Germinal center (tissue), 1 donor: ENCODE measurements around the gene PIGQ.

Source experiments
- DNase-seq: peaks from one replicate; pipeline ENCODE4 v3.0.0; 2012; ENCODE audit warnings: mixed read lengths, low spot score

Gene PIGQ

GRCh38 chr16:555528-556473 lies 14.0 kb upstream of the PIGQ start:
- no peak for DNase-seq

- no peak for DNase-seq
Observed at GRCh38 chr16:556474-557173, 13.1 kb upstream of the PIGQ start.

DNA sequence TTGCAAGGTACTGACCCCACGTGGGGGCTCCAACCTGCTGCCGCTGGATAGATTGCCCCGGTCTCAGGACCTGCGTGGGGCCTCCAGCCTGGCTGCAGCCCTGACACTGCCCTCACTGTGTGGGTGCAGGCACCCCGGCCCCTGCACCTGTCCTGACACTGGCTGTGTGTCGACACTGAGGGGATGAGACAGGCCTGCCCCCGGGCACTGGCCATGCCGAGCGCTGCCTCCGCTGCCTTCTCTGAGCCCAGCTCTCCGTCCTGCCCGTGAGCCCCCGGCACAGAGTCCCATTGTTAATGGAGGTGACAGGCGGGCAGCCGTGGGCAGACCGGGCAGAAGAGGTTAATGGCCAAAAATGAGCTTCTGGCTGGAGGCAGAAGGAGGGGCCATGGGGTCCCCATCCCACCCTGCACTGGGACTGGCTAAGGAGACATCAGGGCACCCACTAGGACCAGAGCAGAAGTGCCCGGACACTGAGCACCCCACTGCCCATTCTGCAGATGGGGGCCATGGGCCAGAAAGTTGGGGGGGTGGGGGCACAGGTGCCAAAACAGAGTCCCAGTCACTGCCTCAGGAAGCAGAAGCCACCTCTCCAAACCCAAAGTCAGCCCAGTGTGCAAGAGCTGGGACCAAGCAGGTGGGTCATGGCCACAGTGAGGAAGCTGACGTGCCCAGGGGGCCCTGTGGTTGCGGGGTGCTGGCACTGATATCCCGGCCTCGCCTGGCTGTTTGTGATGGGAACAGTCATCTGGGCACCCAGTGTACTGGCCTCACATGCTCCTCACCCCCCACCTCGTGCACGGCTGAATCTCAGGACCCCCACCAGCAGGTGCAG lies 12.1 kb upstream of the PIGQ start:
- DNase-seq: no peak

- DNase-seq: no peak
Observed at GRCh38 chr16:558298-559020, 11.3 kb upstream of the PIGQ start.

GRCh38 chr16:559021-559380 lies 10.8 kb upstream of the PIGQ start:
- DNase-seq: no peak

DNA sequence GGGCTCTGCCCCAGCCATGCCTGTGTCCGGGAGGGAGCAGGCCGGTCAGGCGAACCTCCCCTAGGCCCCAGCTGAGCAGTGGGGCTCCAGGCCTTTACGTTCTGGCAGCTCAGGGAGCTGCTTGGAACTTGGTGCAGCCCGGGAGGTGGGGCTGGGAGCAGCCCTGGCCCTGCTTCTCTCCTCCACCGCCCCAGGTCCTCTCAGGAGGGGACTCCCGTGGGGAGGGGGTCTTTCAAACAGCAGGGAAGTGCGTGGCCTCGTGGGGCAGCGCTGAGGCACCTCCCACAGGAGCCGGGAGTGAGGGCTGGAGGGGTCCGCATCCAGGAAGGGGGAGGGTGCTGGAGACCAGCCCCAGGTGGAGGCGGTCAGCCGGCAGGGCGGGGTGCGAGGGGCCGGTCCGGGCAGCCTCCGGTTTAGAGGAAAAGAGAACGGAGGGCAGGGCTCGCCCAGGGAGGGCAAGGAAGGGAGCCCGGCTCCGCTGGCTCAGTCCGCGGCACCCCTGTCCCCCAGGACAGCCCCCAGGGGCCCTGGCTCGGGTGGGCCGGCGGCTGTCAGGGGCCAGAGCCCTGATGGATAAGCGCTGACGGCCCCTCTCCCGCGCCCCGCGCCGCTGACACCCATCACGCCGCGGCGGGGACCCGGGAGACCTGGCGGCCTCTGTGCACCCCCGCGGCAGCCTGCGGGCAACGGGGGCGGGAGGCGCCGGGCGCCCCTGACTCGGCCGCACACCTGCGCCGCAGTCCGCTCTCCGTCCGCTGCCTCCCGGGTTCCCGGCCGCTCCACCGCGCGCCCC lies 10.2 kb upstream of the PIGQ start:
- no peak for DNase-seq

DNA sequence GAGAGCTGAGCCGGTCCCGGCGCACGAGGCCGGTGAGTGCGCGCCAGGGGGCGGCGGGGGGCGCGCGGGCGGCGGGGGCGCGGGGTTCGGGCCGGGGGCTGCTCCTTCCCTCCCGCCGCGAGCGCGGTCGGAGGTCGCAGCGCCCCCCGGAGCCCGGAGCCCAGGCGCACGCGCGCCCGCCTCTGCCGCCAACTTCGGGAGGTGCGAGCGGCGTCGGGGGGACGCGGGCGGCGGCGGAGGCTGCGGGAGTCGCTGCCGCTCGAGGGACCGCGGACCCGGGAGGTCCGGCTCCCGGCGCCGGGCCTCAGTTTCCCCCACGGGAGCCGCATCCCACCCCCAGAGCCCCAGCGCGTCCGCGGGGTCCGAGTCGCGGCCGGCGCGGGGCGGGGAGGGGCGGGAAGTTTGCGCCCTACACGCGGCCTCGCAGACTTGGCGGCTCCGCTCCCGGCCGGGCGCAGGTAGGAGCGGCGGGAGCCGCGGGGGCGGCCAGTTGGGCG lies 9.5 kb upstream of the PIGQ start, which contains the start of gene PRR35:
TSS of gene PRR35 (plus strand) at position 191 of the 497 bp plus-strand sequence. CDS start 2,901 bp downstream, outside the sequence.
- no peak for DNase-seq

DNA sequence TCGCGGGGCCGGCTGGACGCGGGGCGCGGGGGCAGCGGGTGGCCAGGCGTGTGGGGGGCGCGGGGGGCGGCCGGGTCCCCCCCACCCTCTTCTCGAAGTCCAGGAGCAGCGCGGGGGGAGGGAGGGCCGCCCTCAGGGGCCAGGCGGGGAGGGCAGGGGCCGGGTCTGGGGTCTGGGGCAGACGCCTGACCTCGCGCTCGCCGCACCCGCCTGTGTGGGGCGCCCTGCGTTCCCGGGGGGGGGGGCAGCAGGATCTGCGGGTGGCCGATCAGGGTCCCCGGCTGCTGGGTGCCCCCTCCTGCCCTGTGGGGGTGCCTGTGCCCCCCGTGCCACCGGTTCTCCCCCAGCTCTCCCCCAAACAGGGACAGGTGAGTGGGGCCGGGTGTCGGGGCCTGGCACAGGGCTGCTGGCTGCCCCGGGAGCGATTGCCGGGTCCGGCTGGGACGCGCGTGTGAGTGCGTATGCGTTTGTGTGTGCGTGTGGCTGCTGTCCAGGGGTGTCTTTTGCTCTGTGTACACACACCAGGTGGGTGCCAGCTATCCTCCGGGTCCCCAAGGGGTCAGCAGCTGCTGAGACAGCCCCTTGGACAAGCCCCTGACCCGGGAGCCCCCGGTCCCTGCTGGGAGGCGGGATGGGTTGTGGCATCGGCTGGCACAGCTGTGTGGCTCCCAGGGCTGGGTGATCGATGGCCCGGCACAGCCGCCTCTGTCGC lies 8.9 kb upstream of the PIGQ start:
- DNase-seq: no peak

- no peak for DNase-seq
Observed at GRCh38 chr16:561413-561794, 8.4 kb upstream of the PIGQ start.

DNA sequence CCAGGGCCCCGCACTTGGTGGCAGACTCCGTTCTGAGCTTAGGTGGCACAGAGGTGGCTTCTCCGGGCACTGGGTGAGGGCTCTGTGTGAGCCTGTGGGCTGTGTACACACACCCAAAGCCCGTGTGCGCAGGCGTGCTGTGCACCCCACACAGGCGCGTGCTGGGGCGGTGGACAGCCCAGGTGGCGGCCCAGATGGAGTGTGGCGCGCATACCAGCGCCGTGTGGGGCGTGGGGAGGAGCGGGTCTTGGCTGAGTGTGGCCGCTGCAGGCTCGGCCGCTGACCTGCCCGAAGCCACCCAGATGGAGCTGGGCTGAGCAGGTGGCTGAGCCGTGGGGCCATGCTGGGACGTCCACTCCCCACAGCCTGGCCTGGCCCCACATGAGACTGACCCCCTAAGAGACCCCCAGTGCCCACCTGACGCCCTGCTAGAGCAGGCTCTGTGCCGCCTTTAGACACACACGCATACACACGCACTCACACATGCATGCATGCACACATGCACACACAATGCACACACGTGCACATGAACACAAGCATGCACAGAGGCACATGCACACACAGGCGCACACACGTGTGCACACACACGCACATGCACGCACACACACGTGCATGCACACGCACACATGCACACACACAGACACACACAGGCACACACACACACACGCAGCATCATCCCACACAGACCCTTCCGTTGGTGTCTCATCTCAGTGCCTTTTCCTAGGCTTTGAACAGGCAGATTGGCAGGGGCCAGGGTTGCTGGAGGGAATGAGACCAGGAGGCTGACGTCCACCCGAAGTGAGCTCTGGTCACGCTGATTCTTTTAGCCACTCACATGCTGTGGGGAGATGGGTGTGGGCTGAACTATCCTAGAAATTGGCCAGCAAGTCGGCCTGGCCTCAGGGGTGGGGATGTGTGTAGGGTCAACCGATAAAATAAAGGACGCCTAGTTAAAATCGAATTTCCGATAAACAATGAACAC lies 7.5 kb upstream of the PIGQ start:
- DNase-seq: no peak

DNA sequence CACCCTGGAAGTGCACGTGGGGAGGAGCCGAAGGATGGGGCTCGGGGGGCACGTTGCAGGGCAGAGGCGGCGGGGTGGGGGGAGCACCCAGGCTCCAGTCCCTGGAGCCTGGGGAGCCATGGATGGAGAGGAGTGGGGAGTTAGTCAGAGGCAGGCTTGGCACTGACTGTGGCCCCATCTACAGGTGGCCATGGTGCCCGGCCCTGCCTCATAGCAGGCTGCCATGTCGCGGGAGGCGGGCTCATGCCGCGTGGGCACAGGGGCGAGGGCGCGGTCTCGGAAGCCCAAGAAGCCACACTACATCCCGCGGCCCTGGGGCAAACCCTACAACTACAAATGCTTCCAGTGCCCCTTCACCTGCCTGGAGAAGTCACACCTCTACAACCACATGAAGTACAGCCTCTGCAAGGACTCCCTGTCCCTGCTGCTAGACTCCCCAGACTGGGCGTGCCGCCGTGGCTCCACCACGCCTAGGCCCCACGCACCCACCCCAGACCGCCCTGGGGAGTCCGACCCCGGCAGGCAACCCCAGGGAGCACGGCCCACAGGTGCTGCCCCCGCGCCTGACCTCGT lies 6.6 kb upstream of the PIGQ start:
- DNase-seq: no peak

GRCh38 chr16:564690-565418 lies 4.9 kb upstream of the PIGQ start:
- no peak for DNase-seq

DNA sequence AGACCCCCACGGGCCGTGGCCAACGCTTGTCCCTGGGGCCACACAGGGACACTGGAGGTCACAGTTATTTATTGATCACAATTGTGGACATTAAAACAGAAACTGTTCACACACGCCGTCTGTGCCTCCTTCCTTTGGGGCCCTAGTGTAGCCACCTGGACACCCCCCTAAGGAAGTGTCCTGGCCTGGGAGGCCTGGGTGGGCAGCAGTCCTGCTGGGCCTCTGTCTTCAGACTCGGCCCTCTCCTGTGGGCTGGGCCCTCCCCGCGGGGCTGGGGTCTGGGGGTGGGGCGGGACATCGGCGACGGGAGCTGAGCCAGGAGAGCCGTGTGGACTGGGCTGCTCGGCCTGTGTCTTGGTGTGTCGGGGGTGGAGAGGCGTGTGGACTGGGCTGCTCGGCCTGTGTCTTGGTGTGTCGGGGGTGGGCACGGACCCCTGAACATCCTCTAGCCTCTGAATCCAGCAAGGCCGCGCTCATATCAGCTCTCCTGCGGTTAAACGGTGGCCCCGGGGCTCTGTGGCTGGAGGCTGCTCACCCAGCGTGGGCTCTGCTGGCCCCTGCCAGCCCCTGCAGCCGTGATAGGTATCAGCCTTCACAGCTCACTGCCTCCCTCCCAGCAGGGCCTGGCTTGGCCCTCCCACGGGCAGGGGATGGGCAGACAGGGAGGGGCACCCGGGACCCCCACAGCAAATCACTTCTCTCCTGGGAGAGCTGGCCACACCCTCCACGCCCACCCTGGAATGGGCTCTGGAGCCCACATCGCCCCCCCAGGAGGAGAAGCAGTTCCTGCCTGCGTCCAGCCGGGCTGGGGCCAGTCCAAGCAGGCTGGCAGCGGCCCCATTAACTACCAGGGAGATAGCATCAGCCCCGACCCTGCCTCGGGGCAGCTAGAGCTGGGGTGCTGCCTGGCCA lies 4.1 kb upstream of the PIGQ start:
- no peak for DNase-seq

DNA sequence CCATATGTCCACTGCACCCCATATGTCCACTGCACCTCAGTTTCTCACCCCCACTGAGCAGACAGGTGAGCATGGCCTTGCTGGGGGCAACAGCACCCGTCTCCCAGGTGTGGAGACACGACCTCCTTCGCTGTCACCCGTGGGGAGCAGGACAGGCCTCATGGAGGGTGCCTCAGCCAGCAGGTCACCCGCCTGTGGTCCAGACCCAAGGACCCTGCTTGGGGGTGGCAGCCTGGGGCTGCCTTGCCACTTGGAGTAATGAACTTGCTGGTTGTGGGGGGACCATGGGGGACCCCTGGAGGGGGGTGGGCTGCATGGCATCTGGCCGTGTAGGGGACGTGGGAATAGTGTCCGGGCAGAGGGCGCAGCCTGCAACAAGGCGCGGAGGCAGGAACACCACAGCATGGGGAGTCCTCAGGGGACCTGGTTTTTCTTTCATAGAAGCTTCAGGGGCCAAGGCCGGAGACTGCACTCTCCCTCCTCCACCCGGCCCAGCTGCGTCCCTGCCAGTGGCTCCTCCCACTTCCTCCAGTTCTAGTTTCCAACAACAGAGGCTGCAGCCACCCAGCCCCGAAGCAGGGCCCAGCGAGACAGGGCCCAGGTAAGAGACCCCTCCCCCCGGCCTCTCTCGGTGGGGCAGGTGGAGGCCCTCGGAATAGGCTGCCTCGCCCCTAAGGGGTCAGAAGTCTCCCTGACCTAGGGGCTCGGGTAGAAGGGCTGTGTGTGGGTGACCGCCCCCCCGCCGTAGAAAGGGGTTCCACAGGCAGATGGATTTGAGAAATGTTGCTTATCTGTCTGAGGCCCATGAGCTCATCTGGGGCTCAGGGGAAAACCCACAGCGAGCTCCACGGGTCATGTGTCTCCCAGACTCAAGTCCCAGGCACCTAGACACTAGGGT lies 3.0 kb upstream of the PIGQ start, which contains the start of gene NHLRC4:
TSS of gene NHLRC4 (plus strand) at position 531 of the 898 bp plus-strand sequence. CDS start 1,043 bp downstream, outside the sequence.
- peak; percentile 82 for DNase-seq
